ENCODE data around the gene HP1BP3.

HP1BP3 gene

DNA sequence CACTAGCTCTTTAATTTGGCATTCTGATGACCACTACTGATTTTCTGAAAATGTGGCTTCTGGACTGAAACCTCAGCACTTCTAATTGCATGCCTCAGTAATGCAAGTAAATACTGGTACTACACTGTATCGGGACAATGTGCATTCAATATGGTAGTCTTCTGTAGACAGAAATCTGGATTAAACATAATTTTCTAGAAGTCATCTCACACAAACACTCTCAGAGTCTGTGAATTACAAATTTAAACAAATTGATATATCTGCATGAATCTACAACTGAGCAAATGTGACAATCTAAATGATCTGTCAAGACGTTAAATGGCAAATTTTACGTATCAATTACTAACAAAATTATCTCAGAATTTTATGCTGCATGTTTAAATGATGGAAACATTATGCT, 23.7 kb downstream of the HP1BP3 start:
- no peak for FAIRE-seq

DNA sequence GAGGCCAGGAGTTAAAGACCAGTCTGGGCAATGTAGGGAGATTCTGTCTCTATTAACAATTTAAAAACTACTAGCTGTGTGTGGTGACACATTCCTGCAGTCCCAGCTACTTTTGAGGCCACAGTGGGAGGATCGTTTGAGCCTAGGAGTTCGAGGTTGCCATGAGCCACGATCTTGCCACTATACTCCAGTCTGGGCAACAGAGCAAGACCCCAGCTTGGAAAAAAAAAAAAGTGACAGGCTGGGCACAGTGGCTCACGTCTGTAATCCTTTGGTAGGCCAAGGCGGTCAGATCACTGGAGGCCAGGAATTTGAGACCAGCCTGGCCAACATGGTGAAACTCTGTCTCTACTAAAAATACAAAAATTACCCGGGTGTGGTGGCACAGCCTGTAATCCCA, 26.8 kb downstream of the HP1BP3 start:
- no peak for FAIRE-seq

DNA sequence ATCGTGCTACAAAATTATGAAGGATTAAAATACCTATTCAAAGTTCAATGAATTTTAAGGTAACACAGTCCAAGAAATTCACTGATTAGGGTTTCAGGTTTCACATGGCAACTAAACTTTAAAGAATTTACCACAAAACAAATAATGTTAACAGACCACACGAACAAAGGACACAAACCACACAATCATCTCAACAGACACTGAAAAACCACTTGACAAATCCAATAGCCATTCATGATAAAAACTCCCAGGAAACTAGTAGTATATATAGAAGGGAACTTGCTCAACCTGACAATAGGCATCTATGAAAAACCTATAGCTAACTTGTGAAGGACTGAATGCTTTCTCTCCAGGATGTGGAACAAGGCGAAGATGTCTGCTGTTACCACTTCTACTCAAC, 33.5 kb downstream of the HP1BP3 start:
- no peak for FAIRE-seq

DNA sequence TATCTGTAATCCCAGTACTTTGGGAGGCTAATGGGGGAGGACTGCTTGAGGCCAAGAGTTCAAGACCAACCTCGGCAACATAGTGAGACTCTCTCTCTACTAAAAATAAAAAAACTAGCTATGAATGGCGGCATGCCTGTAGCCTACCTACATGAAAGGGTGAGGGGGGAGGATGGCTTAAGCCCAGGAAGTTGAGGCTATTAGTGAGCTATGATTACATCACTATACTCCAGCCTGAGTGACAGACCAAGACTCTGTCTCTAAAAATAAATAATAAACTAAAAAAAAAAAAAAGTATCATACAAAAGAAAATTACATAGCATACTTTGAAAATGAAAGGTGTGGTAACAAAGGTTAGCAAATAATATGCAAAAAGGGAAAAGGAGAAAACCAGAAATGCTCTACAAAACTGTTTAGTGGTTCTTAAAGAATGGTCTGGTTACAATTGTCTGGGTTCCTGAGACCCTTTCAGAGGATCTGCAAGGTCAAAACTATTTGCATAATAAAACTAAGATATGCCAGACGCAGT, 35.6 kb downstream of the HP1BP3 start:
- FAIRE-seq, result no peak

DNA sequence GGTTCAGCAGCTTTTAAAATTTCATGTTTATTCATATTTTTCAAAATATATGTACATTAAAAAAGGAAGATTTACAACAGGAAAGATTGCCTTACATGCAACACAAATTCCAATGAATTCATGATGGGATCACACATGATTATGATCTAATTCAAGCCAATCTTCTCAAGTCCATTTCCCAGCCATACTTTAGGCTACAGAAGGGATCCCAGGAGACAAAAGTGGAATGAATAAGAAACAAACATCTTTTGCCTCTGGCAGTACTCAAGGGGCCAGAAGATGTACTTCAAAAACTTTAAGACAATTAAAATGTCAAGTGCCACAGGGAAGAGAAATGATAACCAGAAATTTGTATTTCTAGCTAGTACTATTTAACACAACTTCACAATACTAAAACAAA, 44.4 kb downstream of the HP1BP3 start:
- FAIRE-seq, result no peak

DNA sequence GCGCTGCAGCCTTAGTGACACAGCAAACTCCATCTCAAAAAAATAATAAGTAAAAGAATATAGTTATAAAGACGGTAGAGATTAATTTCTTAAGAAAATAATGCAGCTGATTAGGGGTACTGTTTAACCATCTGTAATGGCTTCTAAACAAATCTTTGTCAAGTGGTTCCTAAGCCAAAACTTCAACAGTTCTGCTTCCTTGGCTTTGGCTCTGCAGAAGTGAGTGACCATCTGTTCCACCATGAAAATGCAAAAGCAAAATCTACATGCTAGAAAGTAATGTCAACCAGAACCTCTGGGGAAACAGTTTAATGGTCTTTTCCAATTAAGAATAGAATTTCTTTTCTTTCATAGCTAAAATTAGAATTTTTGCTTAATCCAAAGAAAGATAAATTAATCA, 46.3 kb downstream of the HP1BP3 start:
- FAIRE-seq, result no peak

DNA sequence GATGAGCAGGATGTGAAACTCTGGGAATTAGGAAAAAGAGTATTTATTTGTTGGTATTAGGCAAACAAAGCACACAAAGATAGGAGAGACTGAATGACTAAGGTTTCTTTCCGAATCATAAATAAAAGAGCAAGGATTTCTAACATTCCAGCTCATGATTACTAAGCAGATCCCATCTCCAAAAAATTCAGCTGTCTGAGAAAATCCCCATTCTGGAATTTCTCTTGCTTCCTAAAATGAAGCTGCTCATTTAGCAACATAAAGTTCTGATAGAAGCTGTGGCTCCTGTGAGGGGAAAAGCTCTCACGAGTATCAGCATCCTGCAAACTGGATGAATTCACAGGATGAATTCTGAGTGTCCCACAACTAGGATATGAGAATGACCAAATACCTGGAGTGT, 47.9 kb downstream of the HP1BP3 start:
- no peak for FAIRE-seq

DNA sequence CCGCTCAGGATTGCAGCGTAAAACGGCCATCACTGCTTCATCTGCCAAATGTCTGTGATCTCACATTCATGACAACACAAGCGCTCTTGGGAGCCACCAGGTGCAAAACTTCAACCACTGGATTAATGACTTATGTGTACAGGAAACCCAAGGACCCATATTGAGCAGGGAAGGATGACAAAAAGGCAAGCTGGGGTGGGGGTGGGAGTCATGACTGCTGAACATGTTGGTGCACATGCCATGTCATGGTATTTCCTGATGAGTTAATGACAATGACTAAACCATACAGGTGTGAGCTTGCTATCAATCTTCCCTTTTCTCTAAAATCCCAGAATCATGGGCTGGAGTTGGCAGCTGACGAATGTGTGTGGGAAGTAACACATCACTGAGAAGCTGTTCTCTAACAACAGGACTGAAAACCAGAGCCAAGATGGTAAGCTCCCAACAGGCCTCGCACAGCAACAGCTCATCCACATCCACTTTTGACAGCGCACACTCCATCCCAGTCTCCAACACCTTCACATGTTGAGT, 51.5 kb downstream of the HP1BP3 start:
- no peak for FAIRE-seq

DNA sequence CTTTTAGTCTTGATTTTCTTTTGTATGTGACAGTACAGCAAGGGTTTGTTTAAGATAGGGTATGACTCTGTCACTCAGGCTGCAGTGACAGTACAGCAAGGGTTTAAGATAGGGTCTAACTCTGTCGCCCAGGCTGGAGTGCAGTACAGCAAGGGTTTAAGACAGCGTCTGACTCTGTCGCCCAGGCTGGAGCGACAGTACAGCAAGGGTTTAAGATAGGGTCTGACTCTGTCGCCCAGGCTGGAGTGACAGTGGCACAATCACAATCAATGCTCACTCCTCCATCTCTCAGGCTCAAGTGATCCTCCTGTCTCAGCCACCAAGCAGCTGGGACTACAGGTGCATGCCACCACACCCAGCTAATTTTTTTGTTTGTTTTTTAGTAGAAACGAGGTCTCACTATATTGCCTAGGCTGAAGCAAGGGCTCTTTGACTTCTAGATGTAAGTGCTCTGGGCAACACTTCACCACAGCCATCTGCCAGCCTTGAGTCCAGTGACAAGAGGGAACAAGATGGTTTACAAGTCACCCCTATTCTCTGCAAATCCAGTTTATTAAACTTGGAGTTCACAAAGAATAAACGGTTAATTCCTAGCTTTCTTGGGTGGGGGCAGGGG, 53.6 kb downstream of the HP1BP3 start:
- FAIRE-seq, result no peak

DNA sequence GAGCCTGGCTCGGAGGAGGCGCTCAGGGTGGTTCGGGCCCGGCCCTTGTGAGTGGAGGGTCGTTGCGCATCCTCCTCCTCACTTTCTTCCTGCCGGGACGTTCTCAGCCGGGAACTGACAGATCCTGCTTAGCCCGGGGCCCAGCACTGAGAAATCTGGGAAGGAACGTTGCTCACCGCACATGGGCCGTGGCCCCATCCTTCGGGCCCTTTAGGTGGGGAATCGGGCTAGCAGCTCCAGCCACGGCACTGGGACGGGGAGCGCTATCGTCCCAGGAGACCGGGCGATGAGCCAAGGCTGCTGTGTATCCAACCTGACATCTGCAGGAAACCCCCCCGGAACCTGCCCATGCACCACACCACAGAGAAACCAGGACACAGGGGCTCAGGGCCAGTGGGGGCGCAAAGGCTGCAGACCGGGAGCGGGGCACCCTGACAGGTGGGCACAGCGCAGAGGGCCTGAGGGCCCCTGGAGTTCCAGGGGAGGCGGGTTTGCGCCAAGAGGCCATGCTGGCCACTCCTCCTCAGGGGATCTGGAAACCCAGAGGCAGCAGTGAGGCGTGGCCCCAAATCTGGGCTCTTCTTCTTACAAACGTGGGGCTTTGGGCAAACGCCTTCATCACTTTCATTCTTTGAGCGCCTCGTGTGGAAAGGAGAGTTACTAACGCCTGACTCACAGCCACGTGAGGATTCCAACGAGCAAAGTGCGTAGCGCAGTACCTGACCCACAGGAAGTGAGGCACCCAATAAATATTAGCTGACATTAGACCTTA, 54.3 kb downstream of the HP1BP3 start, which contains the start of gene SH2D5:
Gene SH2D5, minus strand, starts transcription at position 116 of the 772 bp plus-strand sequence. CDS start 4,659 bp downstream, outside the sequence.
- FAIRE-seq, result peak; percentile 9

DNA sequence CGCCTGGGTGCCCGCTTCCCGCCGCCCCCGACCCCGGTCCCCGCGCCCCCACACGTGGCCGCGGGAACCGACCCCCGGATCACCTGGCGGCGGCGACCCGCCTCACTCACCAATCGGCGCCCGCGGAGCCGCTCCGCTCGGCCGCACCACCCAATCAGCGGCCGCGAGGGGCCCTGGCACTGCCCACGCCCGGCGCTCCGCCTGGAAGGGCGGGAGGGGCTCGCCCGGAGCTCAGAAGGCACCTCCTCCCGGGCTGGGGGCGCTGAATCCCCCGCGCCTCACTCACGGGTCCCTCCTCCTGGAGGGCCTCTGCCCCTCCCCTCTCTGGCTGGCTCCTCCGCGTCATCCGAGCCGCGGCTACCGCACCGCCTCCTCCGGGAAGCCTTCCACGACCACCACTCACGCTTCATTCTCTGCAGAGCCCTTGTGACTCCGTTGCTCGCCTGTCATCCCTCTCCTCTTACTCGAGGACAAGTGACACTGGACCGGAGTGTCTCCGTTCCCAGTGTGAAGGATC, 55.0 kb downstream of the HP1BP3 start:
- FAIRE-seq, result no peak

DNA sequence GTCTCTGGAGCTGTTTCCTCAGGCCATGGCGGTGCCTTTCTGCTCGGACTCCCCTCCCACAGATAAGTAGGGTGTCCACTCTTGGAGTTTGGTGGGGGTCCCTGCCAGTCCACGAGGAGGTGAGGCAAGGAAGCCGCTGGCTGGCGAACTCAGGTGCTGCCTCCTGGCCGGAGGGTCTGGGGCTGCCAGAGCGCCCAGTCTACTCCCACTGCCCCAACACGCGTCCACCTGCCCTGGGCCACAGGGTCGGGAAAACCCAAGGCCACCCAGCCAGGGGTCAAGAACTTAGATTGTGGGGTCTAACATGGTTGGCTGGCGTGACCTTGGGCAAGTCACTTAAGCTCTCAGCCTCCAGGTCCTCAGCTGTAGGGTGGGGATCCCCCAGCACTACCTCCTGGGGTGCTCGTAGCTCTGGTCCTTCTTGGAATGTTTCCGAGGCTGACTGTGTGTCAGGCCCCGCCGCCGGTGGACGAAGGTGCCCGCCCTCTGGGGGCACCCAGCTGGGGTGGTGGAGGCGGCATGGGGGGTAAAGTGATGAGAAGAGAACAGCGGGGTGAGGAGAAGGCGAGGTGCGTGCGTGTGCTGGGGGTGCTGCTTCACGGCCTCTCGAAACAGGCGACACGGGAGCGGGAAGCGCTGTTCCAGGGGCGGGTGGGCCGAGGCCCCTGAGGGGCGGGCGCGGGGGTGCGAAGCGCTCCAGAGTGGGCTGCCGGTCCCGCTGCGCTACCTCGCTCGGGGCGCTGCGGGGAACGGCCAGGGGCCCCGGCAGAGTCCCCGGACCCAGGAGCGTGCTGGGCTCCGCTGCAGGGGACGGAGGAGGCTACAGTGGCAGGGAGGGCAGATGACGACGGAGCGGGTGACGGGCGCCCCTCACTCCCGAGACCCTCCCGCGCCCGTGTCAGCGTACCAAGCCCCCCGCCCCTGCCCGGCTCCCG, 55.8 kb downstream of the HP1BP3 start:
- no peak for FAIRE-seq

DNA sequence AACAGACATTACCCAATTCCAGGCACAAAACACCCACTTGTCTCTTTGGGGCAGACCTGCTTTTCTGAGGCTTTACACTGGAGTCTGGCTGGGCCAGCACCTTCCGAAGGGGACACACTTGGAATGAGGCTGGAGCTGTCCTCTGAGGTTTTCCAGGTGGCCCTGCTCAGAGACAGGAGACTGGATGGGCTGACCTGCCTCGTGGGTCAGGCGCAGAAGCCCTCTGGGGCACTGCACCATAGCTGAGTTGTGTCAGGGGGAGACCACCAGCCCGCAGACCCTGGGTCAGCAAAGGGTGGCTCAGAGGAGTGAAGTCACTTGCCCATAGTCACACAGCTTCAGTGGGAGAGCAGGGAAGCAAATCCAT, 56.4 kb downstream of the HP1BP3 start:
- FAIRE-seq, result no peak

DNA sequence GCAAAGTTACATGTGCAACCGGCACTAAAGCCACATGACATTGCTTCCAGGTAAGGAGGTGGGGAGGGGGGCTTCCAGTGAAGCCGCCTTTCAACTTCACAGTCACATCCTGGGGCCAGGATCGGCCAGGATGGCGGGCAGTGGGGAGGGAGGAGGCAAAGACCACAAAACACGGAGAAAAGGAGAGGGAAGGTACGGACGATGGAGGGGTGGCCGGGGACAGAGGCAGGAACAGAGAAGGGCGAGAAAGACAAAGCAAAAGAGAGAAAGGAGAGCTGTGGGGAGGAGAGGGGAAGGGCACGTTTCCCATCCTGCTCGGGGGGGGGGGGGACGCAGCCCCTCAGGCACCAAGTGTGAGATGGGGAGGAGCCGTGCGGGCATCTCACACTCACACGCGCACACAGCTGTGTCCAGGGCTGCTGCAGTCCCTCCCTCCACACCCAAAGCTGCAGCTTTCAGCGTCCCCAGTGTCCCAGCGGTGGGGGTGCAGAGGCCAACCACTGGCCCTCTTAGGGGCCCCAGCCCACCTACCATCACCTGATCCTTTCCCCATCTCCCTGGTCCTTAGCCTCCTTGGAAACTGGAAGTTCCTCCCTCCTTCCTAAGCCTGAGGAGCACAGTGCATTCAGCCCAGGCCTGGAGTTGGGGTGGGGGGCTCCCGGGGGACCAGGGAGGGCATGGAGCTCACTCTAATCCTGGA, 57.0 kb downstream of the HP1BP3 start:
- FAIRE-seq, result no peak

DNA sequence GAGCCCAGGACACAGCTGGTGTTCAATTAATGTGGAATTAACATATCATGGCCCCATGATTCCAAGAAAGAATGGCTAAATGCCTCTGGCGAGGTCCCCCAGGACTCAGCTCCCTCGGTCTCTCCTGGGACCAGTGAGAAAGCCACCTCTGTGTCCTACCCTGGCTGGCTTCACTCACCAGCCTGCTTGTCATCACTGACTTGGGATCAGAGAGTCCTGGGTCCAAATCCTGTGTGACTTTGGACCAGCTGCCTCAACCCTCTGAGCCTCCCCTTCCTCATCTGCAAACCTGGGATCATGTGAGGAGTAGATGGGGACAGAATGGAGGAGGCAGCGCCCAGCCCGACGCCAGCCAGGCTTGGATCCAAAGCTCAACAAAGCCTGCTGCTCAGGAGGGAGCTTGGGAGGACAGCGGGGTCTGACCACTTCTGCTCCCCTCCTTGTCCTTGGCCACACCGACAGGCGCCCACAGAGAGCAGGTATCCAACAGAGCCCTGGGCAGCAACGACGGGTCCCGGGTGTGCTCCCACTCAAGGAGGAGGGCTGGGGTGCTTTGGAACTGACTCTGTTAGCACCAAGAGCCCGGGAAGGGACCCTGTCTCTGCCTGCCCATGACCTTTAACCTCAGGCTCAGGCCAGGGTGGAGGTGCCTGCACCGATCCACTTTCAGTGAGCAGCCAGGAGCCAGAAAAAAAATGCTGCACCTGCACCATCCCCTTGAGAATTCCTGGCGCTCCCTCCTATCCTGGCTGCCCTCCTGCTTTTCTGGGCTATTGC, 57.8 kb downstream of the HP1BP3 start:
- FAIRE-seq, result no peak

DNA sequence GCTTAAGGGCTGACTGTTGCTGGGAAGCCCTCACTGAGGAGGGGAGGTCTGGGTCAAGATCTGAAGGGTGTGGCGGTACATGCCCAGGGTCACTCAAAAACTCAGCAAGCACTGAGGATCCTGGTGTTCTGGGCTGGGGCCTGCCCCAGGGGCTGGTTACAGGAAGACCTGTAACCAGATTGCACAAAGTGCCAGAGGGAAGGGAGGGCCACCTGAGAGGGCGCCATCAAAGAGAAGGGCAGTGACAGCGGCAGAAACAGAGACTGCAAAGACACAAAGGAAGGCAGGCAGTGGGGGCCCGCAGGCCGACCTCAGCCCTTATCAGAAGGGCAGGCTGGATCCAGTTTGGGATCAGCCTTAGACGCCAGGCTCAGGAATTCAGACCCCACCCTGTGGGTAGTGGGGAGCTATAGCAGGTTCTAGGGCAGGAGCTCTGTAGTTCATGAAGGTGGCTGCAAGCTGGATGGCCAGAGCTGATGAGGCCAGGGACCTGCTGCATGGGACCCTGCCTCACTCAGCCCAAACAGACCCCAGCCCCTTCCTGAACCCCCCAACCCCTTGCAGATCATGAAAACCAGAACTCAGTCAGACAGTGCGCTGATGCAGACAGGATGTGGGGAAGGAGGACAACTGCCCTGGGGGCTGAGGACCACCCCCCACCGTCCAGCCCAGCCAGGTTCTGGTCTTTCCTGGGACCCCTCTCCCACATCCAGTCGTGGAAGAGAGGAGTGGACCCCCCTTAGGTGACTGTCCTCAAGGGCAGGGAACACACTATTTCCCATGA, 58.5 kb downstream of the HP1BP3 start:
- FAIRE-seq, result no peak

DNA sequence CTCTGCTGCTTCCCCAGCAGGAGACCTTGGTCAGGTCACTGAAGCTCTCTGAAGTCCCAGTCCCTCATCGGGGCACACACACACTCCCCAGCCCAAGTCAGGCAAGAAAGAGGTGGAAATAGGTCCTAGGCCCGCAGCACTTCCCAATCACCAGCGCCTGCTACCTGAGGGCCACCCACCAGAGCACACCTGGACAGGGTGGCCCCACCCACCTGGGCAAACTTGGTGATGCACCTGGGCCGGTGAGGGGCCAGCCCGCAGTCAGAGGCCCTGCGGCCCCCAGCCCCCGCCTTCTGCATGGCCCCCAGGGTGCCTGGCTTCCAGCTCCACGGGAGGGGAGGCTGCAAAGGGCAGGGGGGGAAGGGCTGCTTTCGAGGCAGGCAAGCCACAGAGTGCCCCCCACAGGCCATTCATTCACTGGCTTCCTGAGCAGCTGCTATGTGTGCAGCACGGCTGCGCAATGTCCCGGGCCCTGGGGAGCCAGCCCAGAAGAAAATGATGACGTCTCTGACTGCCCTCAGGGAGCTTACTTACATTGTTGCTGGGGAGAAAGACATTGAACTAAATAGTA, 59.3 kb downstream of the HP1BP3 start:
- FAIRE-seq, result no peak

DNA sequence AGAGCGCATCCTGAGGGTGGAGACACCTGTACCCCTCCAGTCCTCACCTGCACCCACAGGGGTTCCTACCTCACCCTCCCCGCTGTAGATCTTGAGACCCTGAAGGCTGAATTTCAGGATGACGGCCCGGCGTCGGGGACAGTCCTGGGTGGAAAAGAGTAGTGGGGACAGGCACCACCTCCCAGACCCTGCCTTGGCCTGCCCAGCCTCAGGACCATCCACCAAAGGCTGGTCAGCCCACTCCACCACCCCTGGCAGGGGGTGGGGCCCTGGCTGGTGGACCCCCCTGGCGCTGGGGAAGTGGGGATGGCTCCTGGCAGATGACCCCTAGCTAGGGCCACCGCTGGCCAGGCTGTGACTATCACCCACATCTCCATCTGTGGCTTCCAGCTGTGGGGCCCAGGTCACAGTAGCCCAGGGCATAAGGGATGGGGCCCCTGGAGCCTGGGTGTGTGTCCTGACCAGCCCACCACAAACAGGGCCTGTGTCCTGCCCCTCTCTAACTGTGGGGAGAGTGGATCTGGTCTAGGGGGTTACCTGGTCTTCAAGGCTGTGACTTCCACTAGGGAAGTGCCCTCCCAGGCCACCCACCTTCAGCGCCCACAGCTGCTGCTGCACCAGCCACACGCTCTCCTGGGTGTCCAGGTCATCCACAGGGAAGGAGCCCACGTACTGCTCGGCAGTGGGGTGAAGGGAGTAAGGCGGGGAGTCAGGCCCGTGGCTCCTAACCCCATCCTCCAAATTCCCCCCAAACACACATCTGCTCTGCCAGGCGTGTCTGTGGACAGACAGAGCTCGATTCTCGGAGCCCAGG, 60.0 kb downstream of the HP1BP3 start:
- no peak for FAIRE-seq
